ENCODE results near the gene SUGCT. TPM values are rescaled to one million over a fixed set of nuclear protein-coding genes. Genes with fewer than 3 reads are reported as not detected.

Gene SUGCT
- total RNA-seq, 2 experiments from 2014 or later: 1.2 to 1.9 TPM

DNA sequence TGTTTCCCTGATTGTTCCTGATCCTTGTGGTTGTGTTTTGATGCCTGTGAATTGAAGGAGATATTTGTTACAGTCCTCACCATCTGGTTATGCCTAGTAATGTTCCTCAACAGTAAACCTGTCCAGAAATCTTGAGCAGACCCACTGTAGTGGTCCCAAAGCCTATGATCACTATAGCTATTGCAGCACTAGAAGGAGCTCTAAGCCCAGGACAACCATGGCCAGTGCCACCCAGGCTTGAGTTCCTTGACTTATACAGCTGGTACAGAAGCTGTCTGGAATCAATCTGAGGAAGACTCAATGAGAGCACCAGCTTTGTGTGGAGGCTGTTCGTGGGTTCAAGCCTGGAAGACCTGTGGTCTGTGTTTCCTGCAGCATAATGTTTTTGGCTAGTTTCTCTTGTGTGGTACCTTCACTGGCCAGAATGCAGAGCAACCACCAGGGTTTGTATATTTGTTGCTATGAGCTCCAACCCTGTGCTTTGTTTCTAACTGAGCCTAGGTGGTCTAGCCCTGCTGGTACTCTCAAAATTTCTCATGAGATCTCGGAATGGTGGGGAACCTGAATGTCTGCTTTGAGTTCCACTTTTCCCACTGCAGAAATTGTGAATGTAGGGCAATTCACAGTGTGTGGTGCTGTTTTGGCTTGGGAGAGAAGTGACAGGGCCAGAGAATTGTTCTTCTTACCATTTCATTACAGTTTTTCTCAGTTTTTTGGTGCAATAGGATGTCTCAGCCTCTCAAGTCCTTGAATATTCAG lies 355.2 kb downstream of the SUGCT start:
- ChIA-PET CTCF (interaction anchor here (1.2 kb wide), 1 partner anchor 23 kb away, joined by 3 read pairs; no protein-coding TSS in a partner anchor), POLR2A (no interaction called here)
- Mint-ChIP-seq H3K27me3 (no peaks in the 10 kb centered on the region), H3K4me3 (no peak overlapping the region), H3K27ac (no peak overlapping the region), H3K36me3 (ENCODE audit: low read depth) (no peaks in the 10 kb centered on the region), H3K9me3 (ENCODE audit: low read depth) (no peaks in the 10 kb centered on the region), H3K4me1 (no peaks in the 10 kb centered on the region)
- ATAC-seq (no peak), DNase-seq (no peak)
- intact Hi-C loops (cut with DNase I, micrococcal nuclease): no loop called here

DNA sequence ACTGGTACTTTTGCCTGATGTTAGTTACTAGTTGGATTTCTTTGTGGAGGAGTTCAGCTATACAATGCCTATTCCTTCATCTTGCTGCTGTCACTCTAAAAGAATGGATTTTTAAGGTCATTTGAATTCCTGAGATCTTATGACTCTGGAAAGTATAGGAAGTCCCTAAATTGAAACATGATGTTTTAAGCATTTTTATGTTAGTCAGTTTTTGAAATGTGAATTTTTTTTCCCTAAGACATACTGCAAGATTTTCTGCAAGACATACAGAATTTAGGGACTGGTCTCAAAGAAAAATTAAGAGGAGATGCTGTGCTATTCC lies 355.8 kb downstream of the SUGCT start:
- DNase-seq (no peak), ATAC-seq (no peak)
- CTCF ChIA-PET: no interaction called here
- intact Hi-C loops (cut with DNase I, micrococcal nuclease): no loop called here
- H3K4me3 Mint-ChIP-seq: no peak overlapping the region
- H3K9me3 Mint-ChIP-seq (ENCODE audit: low read depth): no peaks in the 10 kb centered on the region
- H3K27ac Mint-ChIP-seq: no peak overlapping the region
- POLR2A ChIA-PET: no interaction called here
- no peaks in the 10 kb centered on the region for H3K4me1 Mint-ChIP-seq
- no peaks in the 10 kb centered on the region for H3K27me3 Mint-ChIP-seq
- H3K36me3 Mint-ChIP-seq (ENCODE audit: low read depth): no peaks in the 10 kb centered on the region

DNA sequence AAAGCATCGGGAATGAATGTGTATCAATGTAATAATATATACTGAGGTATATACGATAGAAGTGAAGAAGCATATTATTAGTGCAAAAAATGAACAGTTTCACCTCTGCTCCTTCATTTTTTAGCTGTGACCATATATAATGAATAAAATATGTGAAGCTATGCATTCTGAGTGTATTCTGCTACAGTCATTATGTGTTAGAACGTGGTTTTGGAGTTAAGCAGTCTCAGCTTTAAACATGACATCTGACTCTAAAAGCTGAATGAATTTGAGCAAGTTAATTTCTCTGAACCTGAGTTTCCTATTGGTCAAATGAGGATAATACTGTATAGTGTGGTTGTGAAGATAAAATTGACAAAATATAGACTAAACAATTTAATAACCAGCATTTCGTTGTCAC lies 358.1 kb downstream of the SUGCT start:
- H3K4me3 Mint-ChIP-seq: no peak overlapping the region
- H3K27me3 Mint-ChIP-seq: no peaks in the 10 kb centered on the region
- ChIA-PET CTCF (no interaction called here), POLR2A (no interaction called here)
- DNase-seq (no peak), ATAC-seq (no peak)
- no peaks in the 10 kb centered on the region for H3K4me1 Mint-ChIP-seq
- H3K9me3 Mint-ChIP-seq (ENCODE audit: low read depth): no peaks in the 10 kb centered on the region
- H3K27ac Mint-ChIP-seq: no peak overlapping the region
- H3K36me3 Mint-ChIP-seq (ENCODE audit: low read depth): no peaks in the 10 kb centered on the region
- intact Hi-C loops (cut with DNase I, micrococcal nuclease): no loop called here

DNA sequence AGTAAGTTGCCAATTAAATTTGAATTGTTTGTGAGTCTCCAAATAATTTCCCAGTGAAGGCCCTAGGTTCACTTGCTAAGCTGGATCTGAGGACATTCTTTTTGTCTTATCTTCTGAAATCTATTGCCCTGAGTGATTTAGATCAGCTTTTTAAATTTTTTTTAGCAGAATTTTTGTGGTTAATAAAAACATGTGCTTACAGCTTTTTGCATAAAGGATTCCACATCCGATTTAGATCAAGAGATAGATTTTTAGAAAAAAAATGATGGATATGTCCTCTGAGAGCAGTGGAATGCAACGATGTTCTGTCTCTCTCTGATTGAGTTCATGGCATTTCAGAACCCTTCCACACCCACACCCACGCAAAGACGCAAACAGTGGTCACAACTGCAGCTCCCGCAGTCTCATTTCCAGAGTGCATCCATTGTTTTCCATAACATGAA lies 358.8 kb downstream of the SUGCT start:
- Mint-ChIP-seq H3K27ac (no peak overlapping the region), H3K36me3 (ENCODE audit: low read depth) (no peaks in the 10 kb centered on the region), H3K27me3 (no peaks in the 10 kb centered on the region), H3K4me1 (no peaks in the 10 kb centered on the region), H3K4me3 (no peak overlapping the region), H3K9me3 (ENCODE audit: low read depth) (no peaks in the 10 kb centered on the region)
- ATAC-seq (no peak), DNase-seq (no peak)
- POLR2A ChIA-PET: no interaction called here
- intact Hi-C loops (cut with DNase I, micrococcal nuclease): no loop called here
- CTCF ChIA-PET: no interaction called here

DNA sequence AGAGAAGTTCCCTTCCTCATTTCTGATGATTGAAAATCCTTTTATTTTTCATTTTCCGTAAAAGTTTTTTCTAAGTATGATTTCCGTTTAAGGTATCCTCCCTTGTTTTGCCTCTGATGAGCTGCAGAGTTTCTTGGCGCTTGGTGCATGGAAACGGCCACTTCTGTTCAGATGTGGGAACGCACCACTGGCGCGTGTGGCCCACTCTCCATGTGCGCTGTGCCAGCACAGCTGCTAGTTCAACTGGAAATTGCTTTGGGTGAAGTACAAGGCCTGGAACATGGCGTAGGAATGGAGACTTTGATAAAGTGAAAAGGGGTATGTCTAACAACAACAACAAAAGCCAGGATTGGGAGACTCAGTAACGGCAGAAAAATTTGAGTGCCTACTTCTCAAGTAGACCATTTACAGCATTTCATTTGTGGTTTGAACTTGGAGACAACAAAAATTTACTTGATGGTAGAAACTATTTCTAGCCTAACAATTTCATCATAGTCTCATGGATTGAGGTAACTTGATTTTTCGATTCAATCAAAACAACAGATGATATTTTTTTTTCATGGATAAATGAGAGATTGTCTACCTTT lies 364.2 kb downstream of the SUGCT start:
- CTCF ChIA-PET: no interaction called here
- no peaks in the 10 kb centered on the region for H3K4me1 Mint-ChIP-seq
- H3K36me3 Mint-ChIP-seq (ENCODE audit: low read depth): no peaks in the 10 kb centered on the region
- intact Hi-C loops (cut with DNase I, micrococcal nuclease): no loop called here
- H3K27ac Mint-ChIP-seq: no peak overlapping the region
- H3K9me3 Mint-ChIP-seq (ENCODE audit: low read depth): no peaks in the 10 kb centered on the region
- POLR2A ChIA-PET: no interaction called here
- ATAC-seq: no peak
- no peak overlapping the region for H3K4me3 Mint-ChIP-seq
- DNase-seq: no peak
- no peaks in the 10 kb centered on the region for H3K27me3 Mint-ChIP-seq

DNA sequence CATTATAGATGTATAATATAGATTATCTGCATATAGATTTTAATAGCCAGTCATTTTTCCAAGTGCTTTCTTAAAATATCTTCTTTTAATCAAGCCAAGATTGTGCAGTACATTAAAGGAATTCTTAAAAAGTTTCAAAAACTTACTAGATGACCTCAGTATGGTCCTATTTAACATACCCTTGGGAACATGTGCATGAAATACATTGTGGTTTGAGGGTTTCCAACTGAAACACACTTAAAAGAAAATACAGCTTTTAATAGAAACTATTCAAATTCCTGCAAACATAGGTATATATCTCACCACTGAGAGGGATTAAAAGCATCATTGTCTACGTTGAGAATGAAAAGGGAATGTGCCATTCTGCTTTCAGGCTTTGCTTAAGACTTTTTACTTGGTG lies 364.9 kb downstream of the SUGCT start:
- no peak for DNase-seq
- ATAC-seq: no peak
- H3K4me1 Mint-ChIP-seq: no peaks in the 10 kb centered on the region
- no peaks in the 10 kb centered on the region for H3K27me3 Mint-ChIP-seq
- no peak overlapping the region for H3K4me3 Mint-ChIP-seq
- no peak overlapping the region for H3K27ac Mint-ChIP-seq
- H3K9me3 Mint-ChIP-seq (ENCODE audit: low read depth): no peaks in the 10 kb centered on the region
- ChIA-PET CTCF (no interaction called here), POLR2A (no interaction called here)
- intact Hi-C loops (cut with DNase I, micrococcal nuclease): no loop called here
- no peaks in the 10 kb centered on the region for H3K36me3 Mint-ChIP-seq (ENCODE audit: low read depth)

DNA sequence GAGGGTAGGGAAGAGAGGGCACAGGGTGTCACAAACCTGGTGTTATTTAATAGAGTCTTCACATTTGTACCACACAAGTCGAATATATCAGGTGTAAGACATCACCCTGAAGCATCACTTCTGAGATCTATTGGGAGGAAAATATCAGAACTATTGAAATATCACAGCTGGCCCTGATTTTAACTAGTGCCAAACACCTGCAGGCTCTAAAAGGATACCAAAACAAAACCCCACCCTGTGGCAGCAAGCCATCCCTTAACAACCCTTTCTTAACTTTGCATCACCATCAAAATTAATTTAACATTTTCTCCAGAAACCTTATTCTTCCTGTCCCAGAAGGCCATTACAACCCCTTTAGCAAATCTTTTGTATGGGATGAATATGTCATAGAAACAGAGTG lies 365.4 kb downstream of the SUGCT start:
- Mint-ChIP-seq H3K4me1 (no peaks in the 10 kb centered on the region), H3K4me3 (no peak overlapping the region), H3K36me3 (ENCODE audit: low read depth) (no peaks in the 10 kb centered on the region), H3K9me3 (ENCODE audit: low read depth) (no peaks in the 10 kb centered on the region), H3K27ac (no peak overlapping the region), H3K27me3 (no peaks in the 10 kb centered on the region)
- ChIA-PET CTCF (no interaction called here), POLR2A (no interaction called here)
- ATAC-seq: no peak
- no peak for DNase-seq
- intact Hi-C loops (cut with DNase I, micrococcal nuclease): no loop called here

DNA sequence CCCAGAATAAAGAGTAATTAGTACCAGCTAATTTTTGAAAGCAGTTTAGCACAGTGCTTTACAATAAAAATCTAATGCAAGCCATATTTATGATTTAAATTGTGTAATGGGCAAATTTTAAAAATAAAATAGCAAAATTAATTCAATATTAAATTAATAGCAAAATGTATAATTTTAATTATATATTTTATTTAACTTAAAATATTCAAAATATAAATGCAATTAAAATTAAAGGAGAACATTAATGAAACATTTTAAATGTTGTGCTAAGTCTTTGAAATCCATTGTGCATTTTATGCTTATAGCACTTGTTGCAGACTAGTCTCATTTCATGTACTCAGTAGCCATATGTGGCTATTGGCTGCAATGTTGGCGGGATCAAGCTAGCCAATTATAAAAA lies 367.6 kb downstream of the SUGCT start:
- ChIA-PET POLR2A (no interaction called here), CTCF (no interaction called here)
- Mint-ChIP-seq H3K4me1 (no peaks in the 10 kb centered on the region), H3K4me3 (no peak overlapping the region), H3K27me3 (no peaks in the 10 kb centered on the region), H3K27ac (no peak overlapping the region), H3K9me3 (ENCODE audit: low read depth) (peaks cover 10% of the 10 kb centered on the region), H3K36me3 (ENCODE audit: low read depth) (no peaks in the 10 kb centered on the region)
- intact Hi-C loops (cut with DNase I, micrococcal nuclease): no loop called here
- DNase-seq: no peak
- ATAC-seq: no peak

DNA sequence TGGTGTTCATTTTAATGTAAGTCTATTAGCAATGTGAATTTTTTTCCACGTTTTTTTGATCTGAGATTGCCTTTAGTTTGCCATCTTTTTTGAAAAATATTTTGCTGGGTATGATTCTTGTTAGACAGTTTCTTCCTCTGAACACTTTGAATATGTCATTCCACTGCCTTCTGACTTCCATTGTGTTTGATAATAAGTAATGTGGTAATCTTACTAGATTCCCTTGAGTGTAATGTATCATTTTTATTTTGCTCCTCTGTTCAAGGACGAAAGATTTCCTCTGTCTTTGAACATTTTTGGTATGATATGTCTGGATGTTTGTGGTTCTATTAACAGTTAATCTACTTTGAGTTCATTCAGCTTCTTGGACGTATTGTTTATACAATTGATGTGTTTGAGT lies 371.4 kb downstream of the SUGCT start:
- POLR2A ChIA-PET: no interaction called here
- Mint-ChIP-seq H3K4me3 (no peak overlapping the region), H3K27me3 (no peaks in the 10 kb centered on the region), H3K27ac (no peak overlapping the region), H3K4me1 (no peaks in the 10 kb centered on the region), H3K36me3 (ENCODE audit: low read depth) (no peaks in the 10 kb centered on the region), H3K9me3 (ENCODE audit: low read depth) (peaks cover 10% of the 10 kb centered on the region)
- DNase-seq (no peak), ATAC-seq (no peak)
- CTCF ChIA-PET: no interaction called here
- intact Hi-C loops (cut with DNase I, micrococcal nuclease): no loop called here

DNA sequence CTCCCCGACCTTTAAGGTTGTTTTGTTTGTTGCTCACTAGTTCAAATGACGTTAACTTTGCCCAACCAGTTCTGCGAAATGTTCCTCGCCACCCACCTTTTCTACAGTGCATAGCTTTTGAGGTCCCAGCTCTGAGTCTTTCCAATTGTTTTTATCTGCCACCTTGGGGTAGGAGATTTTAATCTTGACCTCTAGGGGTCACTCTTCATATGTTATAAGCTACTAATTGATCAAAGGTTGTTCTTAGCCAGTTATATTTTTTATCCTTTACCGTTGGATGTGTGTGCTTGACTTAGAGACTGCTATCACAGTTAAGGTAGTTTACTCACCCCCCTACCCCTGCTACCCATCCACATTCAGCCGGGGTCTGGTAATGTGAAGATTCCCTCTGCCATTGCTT lies 372.4 kb downstream of the SUGCT start:
- CTCF ChIA-PET: interaction anchor here (0.6 to 1.4 kb wide), 3 partner anchors 34 to 1370 kb away, joined by 3 to 4 read pairs (median 3); no protein-coding TSS in a partner anchor
- POLR2A ChIA-PET: no interaction called here
- H3K27ac Mint-ChIP-seq: no peak overlapping the region

DNA sequence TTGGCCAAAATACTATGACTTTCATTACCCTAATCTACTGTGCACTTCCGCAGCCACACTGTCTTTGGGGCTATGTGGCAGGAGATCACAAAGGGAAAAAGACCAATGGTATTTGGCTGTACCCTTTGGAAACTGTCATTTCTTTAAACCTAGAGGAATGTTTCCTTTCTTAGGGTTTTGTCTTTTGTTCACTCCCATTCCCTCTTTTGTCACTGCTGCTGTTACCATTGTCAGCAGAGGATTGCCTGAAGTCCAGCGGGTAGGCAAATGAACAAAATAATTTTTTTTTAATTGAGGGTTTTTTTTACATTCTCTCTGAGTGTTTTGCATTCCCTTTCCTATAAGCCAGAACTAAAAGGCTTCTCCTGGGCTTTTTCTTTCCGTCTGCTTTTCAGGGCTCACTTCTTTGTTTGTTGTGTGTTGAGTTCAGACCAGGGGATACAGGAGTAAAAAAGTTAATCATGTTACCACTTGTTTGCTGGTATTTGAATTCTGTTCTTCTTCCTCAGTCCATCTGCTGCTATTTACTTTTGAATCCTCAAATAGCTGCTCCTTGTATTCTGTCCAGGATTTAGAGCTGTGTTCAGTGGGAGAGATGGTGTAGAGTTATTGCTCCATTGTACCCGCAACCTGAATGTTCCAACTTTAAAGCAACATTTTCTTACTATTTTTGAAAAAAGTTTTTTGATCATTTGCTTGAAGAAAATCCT lies 374.6 kb downstream of the SUGCT start:
- no peaks in the 10 kb centered on the region for H3K27me3 Mint-ChIP-seq
- H3K4me1 Mint-ChIP-seq: no peaks in the 10 kb centered on the region
- no peak overlapping the region for H3K4me3 Mint-ChIP-seq
- intact Hi-C loops (cut with DNase I, micrococcal nuclease): no loop called here
- H3K27ac Mint-ChIP-seq: no peak overlapping the region
- peaks cover 10% of the 10 kb centered on the region for H3K9me3 Mint-ChIP-seq (ENCODE audit: low read depth)
- DNase-seq (no peak), ATAC-seq (no peak)
- ChIA-PET POLR2A (no interaction called here), CTCF (interaction anchor here (0.8 to 1.3 kb wide), 2 partner anchors 13 to 1345 kb away, joined by 3 read pairs; no protein-coding TSS in a partner anchor)
- no peaks in the 10 kb centered on the region for H3K36me3 Mint-ChIP-seq (ENCODE audit: low read depth)

More for the DNA sequence above, 372.4 kb downstream of the SUGCT start:
- Mint-ChIP-seq H3K9me3 (ENCODE audit: low read depth) (peaks cover 10% of the 10 kb centered on the region), H3K4me1 (no peaks in the 10 kb centered on the region), H3K36me3 (ENCODE audit: low read depth) (no peaks in the 10 kb centered on the region), H3K27me3 (no peaks in the 10 kb centered on the region), H3K4me3 (no peak overlapping the region)
- intact Hi-C loops (cut with DNase I, micrococcal nuclease): no loop called here
- ATAC-seq (no peak), DNase-seq (no peak)

DNA sequence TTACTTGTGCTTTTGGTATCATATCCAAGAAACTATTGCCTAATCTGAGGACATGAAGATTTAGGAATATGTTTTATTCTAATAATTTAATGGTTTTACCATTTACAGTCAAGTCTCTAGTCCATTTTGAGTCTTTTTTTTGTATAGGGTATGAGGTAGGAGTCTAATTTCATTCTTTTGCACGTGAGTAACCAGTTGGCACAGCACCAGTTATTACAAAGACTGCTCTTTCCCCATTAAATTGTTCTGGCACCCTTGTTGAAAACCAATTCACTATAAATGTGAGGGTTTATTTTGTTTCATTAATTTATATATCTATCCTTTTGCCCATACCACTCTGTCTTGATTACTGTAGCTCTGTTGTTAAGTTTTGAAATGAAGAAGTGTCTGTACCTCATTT lies 381.6 kb downstream of the SUGCT start:
- intact Hi-C loops (cut with DNase I, micrococcal nuclease): no loop called here
- CTCF ChIA-PET: no interaction called here
- Mint-ChIP-seq H3K27me3 (no peaks in the 10 kb centered on the region), H3K9me3 (ENCODE audit: low read depth) (peaks cover 3% of the 10 kb centered on the region), H3K27ac (no peak overlapping the region), H3K36me3 (ENCODE audit: low read depth) (no peaks in the 10 kb centered on the region), H3K4me1 (no peaks in the 10 kb centered on the region), H3K4me3 (no peak overlapping the region)
- ATAC-seq (no peak), DNase-seq (no peak)
- POLR2A ChIA-PET: no interaction called here
